HUES48 (cell line): Measurements from ENCODE around the gene ZFP1.

Source experiments
- H3K27ac ChIP-seq: one replicate; pipeline ENCODE4 v1.7.0; 2013; ENCODE audit warnings: low read depth, low read length, inconsistent platforms
- H3K27me3 ChIP-seq: 2 replicates; pipeline ENCODE4 v1.6.1; 2013; ENCODE audit warnings: mild to moderate bottlenecking, low read length; ENCODE audit not compliant: control insufficient read depth, insufficient read depth
- H3K36me3 ChIP-seq: 2 replicates; pipeline ENCODE4 v1.6.1; 2013; ENCODE audit warnings: low read length; ENCODE audit not compliant: control insufficient read depth, insufficient read depth
- H3K4me1 ChIP-seq: 2 replicates; pipeline ENCODE4 v1.6.1; 2013; ENCODE audit warnings: mild to moderate bottlenecking, low read length; ENCODE audit not compliant: control insufficient read depth, insufficient read depth
- H3K4me3 ChIP-seq: 2 replicates; pipeline ENCODE4 v1.5.1; 2013; ENCODE audit warnings: mild to moderate bottlenecking, low read depth, low read length
- H3K9ac ChIP-seq: 2 replicates; pipeline ENCODE4 v1.6.1; 2013; ENCODE audit warnings: mild to moderate bottlenecking, low read depth, low read length, moderate library complexity
- H3K9me3 ChIP-seq: 2 replicates; pipeline ENCODE4 v1.6.1; 2013; ENCODE audit warnings: low read length; ENCODE audit not compliant: control insufficient read depth, insufficient read depth

ZFP1 gene

GRCh38 chr16:75114179-75114945, 34.0 kb upstream of the ZFP1 start:
- no peaks in the 10 kb centered on the region for H3K27me3 ChIP-seq
- H3K4me1 ChIP-seq = peaks cover 59% of the 10 kb centered on the region
- H3K9me3 ChIP-seq = no peaks in the 10 kb centered on the region
- H3K9ac ChIP-seq = no peak overlapping the region
- H3K36me3 ChIP-seq = no peaks in the 10 kb centered on the region
- H3K27ac ChIP-seq = no peak overlapping the region
- no peak overlapping the region for H3K4me3 ChIP-seq

GRCh38 chr16:75114946-75115825, 33.1 kb upstream of the ZFP1 start:
- H3K27ac ChIP-seq = no peak overlapping the region
- H3K36me3 ChIP-seq = no peaks in the 10 kb centered on the region
- H3K9me3 ChIP-seq = no peaks in the 10 kb centered on the region
- H3K4me3 ChIP-seq = no peak overlapping the region
- H3K27me3 ChIP-seq = no peaks in the 10 kb centered on the region
- H3K9ac ChIP-seq = no peak overlapping the region
- H3K4me1 ChIP-seq = peaks cover 59% of the 10 kb centered on the region

GRCh38 chr16:75116081-75116910, 32.0 kb upstream of the ZFP1 start, which contains the start of gene LDHD:
LDHD (minus strand) TSS chr16:75116780; CDS start chr16:75116720, 60 bp downstream.
- Histone ChIP-seq H3K27me3 (no peaks in the 10 kb centered on the region), H3K4me3 (peak within 1 kb of the TSS; percentile 50), H3K36me3 (no peaks in the 10 kb centered on the region), H3K9ac (no peak within 1 kb of the TSS), H3K9me3 (peaks cover 4% of the 10 kb centered on the region), H3K4me1 (peaks cover 50% of the 10 kb centered on the region), H3K27ac (peak within 1 kb of the TSS; percentile 42)

GRCh38 chr16:75116911-75117245, 31.4 kb upstream of the ZFP1 start:
- Histone ChIP-seq H3K4me3 (peak overlapping the region; percentile 50), H3K9me3 (peaks cover 10% of the 10 kb centered on the region), H3K36me3 (no peaks in the 10 kb centered on the region), H3K27ac (peak overlapping the region; percentile 42), H3K9ac (no peak overlapping the region), H3K27me3 (no peaks in the 10 kb centered on the region), H3K4me1 (peaks cover 44% of the 10 kb centered on the region)

- Histone ChIP-seq H3K36me3 (no peaks in the 10 kb centered on the region), H3K4me1 (peaks cover 34% of the 10 kb centered on the region), H3K27ac (peak overlapping the region; percentile 70), H3K27me3 (no peaks in the 10 kb centered on the region), H3K9me3 (peaks cover 19% of the 10 kb centered on the region), H3K4me3 (no peak overlapping the region), H3K9ac (no peak overlapping the region)
Measured at GRCh38 chr16:75118943-75119539, 29.3 kb upstream of the ZFP1 start.

GRCh38 chr16:75120253-75120652, 28.1 kb upstream of the ZFP1 start:
- Histone ChIP-seq H3K9ac (no peak overlapping the region), H3K36me3 (no peaks in the 10 kb centered on the region), H3K4me3 (no peak overlapping the region), H3K4me1 (peaks cover 32% of the 10 kb centered on the region), H3K27me3 (no peaks in the 10 kb centered on the region), H3K27ac (no peak overlapping the region), H3K9me3 (peaks cover 19% of the 10 kb centered on the region)

GRCh38 chr16:75121949-75122568, 26.3 kb upstream of the ZFP1 start:
- peaks cover 23% of the 10 kb centered on the region for H3K4me1 ChIP-seq
- H3K9me3 ChIP-seq = peaks cover 28% of the 10 kb centered on the region
- no peaks in the 10 kb centered on the region for H3K27me3 ChIP-seq
- H3K4me3 ChIP-seq = no peak overlapping the region
- H3K27ac ChIP-seq = no peak overlapping the region
- no peaks in the 10 kb centered on the region for H3K36me3 ChIP-seq
- H3K9ac ChIP-seq = no peak overlapping the region

GRCh38 chr16:75122609-75123008, 25.7 kb upstream of the ZFP1 start:
- H3K4me3 ChIP-seq = no peak overlapping the region
- H3K4me1 ChIP-seq = peaks cover 22% of the 10 kb centered on the region
- H3K27me3 ChIP-seq = no peaks in the 10 kb centered on the region
- H3K9me3 ChIP-seq = peaks cover 31% of the 10 kb centered on the region
- H3K36me3 ChIP-seq = no peaks in the 10 kb centered on the region
- no peak overlapping the region for H3K9ac ChIP-seq
- H3K27ac ChIP-seq = no peak overlapping the region

- no peak overlapping the region for H3K9ac ChIP-seq
- no peak overlapping the region for H3K27ac ChIP-seq
- H3K36me3 ChIP-seq = no peaks in the 10 kb centered on the region
- no peaks in the 10 kb centered on the region for H3K4me1 ChIP-seq
- H3K9me3 ChIP-seq = peaks cover 21% of the 10 kb centered on the region
- no peaks in the 10 kb centered on the region for H3K27me3 ChIP-seq
- no peak overlapping the region for H3K4me3 ChIP-seq
Measured at GRCh38 chr16:75127713-75128415, 20.5 kb upstream of the ZFP1 start.
